Keratinocyte (primary cell): ENCODE measurements around the gene KRTAP4-11. TPM values are rescaled to one million over a fixed set of nuclear protein-coding genes. Genes with fewer than 3 reads are reported as not detected.
A peak's percentile ranks its signal among the peaks of the same experiment; 100 is the strongest.

Experiments
- DNase-seq: peaks from one replicate; pipeline ENCODE4 v3.0.0-alpha.2; 2011; ENCODE audit warnings: low read depth, missing footprints, low spot score
- FAIRE-seq: peaks from 2 replicates; lab custom pipeline; 2011; peaks lifted over from hg19 to GRCh38; lab: Jason Lieb, UNC
- H2AFZ ChIP-seq: 2 replicates; pipeline ENCODE4 v1.6.0; 2012; ENCODE audit warnings: low read length, control low read depth, inconsistent platforms; ENCODE audit not compliant: control insufficient read depth
- H3K27ac ChIP-seq: 2 replicates; pipeline ENCODE4 v1.5.1; 2011; ENCODE audit warnings: low read length; ENCODE audit not compliant: control insufficient read depth, insufficient read depth
- H3K27me3 ChIP-seq: 3 replicates; pipeline ENCODE4 v1.6.0; 2011; ENCODE audit warnings: low read length; ENCODE audit not compliant: control insufficient read depth, insufficient read depth; ENCODE audit errors: extremely low read depth
- H3K36me3 ChIP-seq, 2 experiments: 2 replicates in 1 of 2; 3 replicates in 1 of 2; pipeline ENCODE4 v1.5.1; 2011; ENCODE audit warnings: low read length in 2 of 2, mild to moderate bottlenecking in 1 of 2; ENCODE audit not compliant: control insufficient read depth in 2 of 2, insufficient read depth in 2 of 2; ENCODE audit errors: extremely low read depth in 1 of 2
- H3K4me1 ChIP-seq: 3 replicates; pipeline ENCODE4 v1.5.1; 2011; ENCODE audit warnings: low read length; ENCODE audit not compliant: control insufficient read depth, insufficient read depth; ENCODE audit errors: extremely low read depth
- H3K4me2 ChIP-seq: 3 replicates; pipeline ENCODE4 v1.6.0; 2011; ENCODE audit warnings: low read depth, low read length; ENCODE audit not compliant: control insufficient read depth, insufficient read depth; ENCODE audit errors: extremely low read depth
- H3K4me3 ChIP-seq, 3 experiments: fragments of 200-600 bp in 1 of 3; sonication (generic) in 1 of 3; 2 replicates in 2 of 3; 3 replicates in 1 of 3; pipeline ENCODE4 v1.5.1; 2011 to 2016; ENCODE audit warnings: low read length in 3 of 3, mild to moderate bottlenecking in 3 of 3, control low read depth in 2 of 3, inconsistent platforms in 1 of 3, low read depth in 1 of 3, mixed read lengths in 1 of 3, mixed run types in 1 of 3, moderate library complexity in 1 of 3; ENCODE audit not compliant: control insufficient read depth in 2 of 3, insufficient read depth in 2 of 3; ENCODE audit errors: extremely low read depth in 1 of 3
- H3K79me2 ChIP-seq: 2 replicates; pipeline ENCODE4 v1.6.0; 2012; ENCODE audit warnings: low read length; ENCODE audit not compliant: control insufficient read depth, insufficient read depth
- H3K9ac ChIP-seq: 3 replicates; pipeline ENCODE4 v1.6.0; 2011; ENCODE audit warnings: low read length; ENCODE audit not compliant: control insufficient read depth, insufficient read depth; ENCODE audit errors: extremely low read depth
- H3K9me1 ChIP-seq: 3 replicates; pipeline ENCODE4 v1.6.0; 2011; ENCODE audit warnings: low read length; ENCODE audit not compliant: control insufficient read depth, insufficient read depth; ENCODE audit errors: extremely low read depth
- H3K9me3 ChIP-seq: 2 replicates; pipeline ENCODE4 v1.5.1; 2012; ENCODE audit warnings: low read depth, low read length; ENCODE audit not compliant: control insufficient read depth
- H4K20me1 ChIP-seq: 3 replicates; pipeline ENCODE4 v1.6.0; 2011; ENCODE audit warnings: low read length; ENCODE audit not compliant: control insufficient read depth, insufficient read depth; ENCODE audit errors: extremely low read depth
- EZH2 ChIP-seq: IDR thresholded peaks from one replicate; pipeline ENCODE4 v1.6.1; 2012; ENCODE audit warnings: inconsistent platforms, mild to moderate bottlenecking, low read length, moderate library complexity
- dilution Hi-C: fragments of 300-500 bp; cut with MboI; formaldehyde crosslinking; loops from one replicate; pipeline ENCODE4 v1.7.0; 2020; ENCODE audit warnings: low sequenced_read_pairs; ENCODE audit not compliant: extremely low pct_ligation_motif_present
- polyA plus RNA-seq, 5 experiments: library from polyadenylated mRNA; depleted of rRNA in 3 of 5; stranded (reverse) in 3 of 5; stranded (forward) in 1 of 5; unstranded in 1 of 5; fragments of >200 nt; gene quantifications; 1 replicate in 1 of 5; 2 replicates in 3 of 5; 3 replicates in 1 of 5; pipeline versions ENCODE4 v1.2.1 to v1.2.3, GENCODE V29; 2011 to 2012; ENCODE audit warnings: missing spikeins in 2 of 5, low read depth in 1 of 5, low replicate concordance in 1 of 5
- TF ChIP-seq, protein P1 (sequence below), 3 experiments: IDR thresholded peaks in 1 of 3; conservative IDR thresholded peaks in 1 of 3; optimal IDR thresholded peaks in 1 of 3; 2 replicates in 2 of 3; 3 replicates in 1 of 3; pipeline versions ENCODE3 to v1.5.1; 2011; ENCODE audit warnings: low read length in 3 of 3, mild to moderate bottlenecking in 3 of 3, moderate library complexity in 2 of 3, control low read depth in 1 of 3, inconsistent platforms in 1 of 3; ENCODE audit not compliant: insufficient read depth in 2 of 3; ENCODE audit errors: extremely low read depth in 1 of 3

The KRTAP4-11 gene
- polyA plus RNA-seq, 1 donor (not counting 4 experiments of a cell fraction or from before 2014, with no cell fraction given): not detected

- TF ChIP-seq, protein P1, sequence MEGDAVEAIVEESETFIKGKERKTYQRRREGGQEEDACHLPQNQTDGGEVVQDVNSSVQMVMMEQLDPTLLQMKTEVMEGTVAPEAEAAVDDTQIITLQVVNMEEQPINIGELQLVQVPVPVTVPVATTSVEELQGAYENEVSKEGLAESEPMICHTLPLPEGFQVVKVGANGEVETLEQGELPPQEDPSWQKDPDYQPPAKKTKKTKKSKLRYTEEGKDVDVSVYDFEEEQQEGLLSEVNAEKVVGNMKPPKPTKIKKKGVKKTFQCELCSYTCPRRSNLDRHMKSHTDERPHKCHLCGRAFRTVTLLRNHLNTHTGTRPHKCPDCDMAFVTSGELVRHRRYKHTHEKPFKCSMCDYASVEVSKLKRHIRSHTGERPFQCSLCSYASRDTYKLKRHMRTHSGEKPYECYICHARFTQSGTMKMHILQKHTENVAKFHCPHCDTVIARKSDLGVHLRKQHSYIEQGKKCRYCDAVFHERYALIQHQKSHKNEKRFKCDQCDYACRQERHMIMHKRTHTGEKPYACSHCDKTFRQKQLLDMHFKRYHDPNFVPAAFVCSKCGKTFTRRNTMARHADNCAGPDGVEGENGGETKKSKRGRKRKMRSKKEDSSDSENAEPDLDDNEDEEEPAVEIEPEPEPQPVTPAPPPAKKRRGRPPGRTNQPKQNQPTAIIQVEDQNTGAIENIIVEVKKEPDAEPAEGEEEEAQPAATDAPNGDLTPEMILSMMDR (optimal IDR thresholded peaks at IDR 0.05 in 1 of 3, IDR thresholded peaks at IDR 0.05 in 1 of 3, conservative IDR thresholded peaks at IDR 0.05 in 1 of 3; ENCODE audit: extremely low read depth in 1 of 3, insufficient read depth in 2 of 3, low read length in 3 of 3): no peak
- no peak for TF ChIP-seq EZH2
- H3K4me1 ChIP-seq: peaks cover 14% of the 10 kb centered on the region
- no peak overlapping the region for H3K27ac ChIP-seq
- FAIRE-seq (no peak), DNase-seq (no peak)
- dilution Hi-C loops: no loop called here
- H3K4me3 ChIP-seq: no peak overlapping the region
- H3K79me2 ChIP-seq: no peaks in the 10 kb centered on the region
- H3K27me3 ChIP-seq: no peaks in the 10 kb centered on the region
- H3K9ac ChIP-seq: no peak overlapping the region
- H3K4me2 ChIP-seq: no peak overlapping the region
- no peaks in the 10 kb centered on the region for H3K36me3 ChIP-seq
- no peaks in the 10 kb centered on the region for H4K20me1 ChIP-seq
- H2AFZ ChIP-seq: no peak overlapping the region
- H3K9me1 ChIP-seq: no peaks in the 10 kb centered on the region
- no peaks in the 10 kb centered on the region for H3K9me3 ChIP-seq
Observed at GRCh38 chr17:41069031-41069430, 49.1 kb downstream of the KRTAP4-11 start.

- Histone ChIP-seq H3K27me3 (no peaks in the 10 kb centered on the region), H2AFZ (no peak overlapping the region), H3K9me1 (no peaks in the 10 kb centered on the region), H3K9me3 (no peaks in the 10 kb centered on the region), H3K9ac (no peak overlapping the region), H3K4me1 (peaks cover 18% of the 10 kb centered on the region), H4K20me1 (no peaks in the 10 kb centered on the region), H3K4me3 (no peak overlapping the region), H3K27ac (no peak overlapping the region), H3K4me2 (no peak overlapping the region), H3K36me3 (no peaks in the 10 kb centered on the region), H3K79me2 (no peaks in the 10 kb centered on the region)
- no peak for DNase-seq
- TF ChIP-seq, protein P1 (optimal IDR thresholded peaks at IDR 0.05 in 1 of 3, IDR thresholded peaks at IDR 0.05 in 1 of 3, conservative IDR thresholded peaks at IDR 0.05 in 1 of 3; ENCODE audit: extremely low read depth in 1 of 3, insufficient read depth in 2 of 3, low read length in 3 of 3): no peak
- TF ChIP-seq EZH2: no peak
- dilution Hi-C loops: no loop called here
- peak; percentile 51 for FAIRE-seq
Observed at GRCh38 chr17:41067281-41067680, 50.9 kb downstream of the KRTAP4-11 start.

Other genes with a start within 250 kb of the KRTAP4-11 start
- not detected in 3 replicates for gene KRT20, start 233.1 kb downstream of the KRTAP4-11 start, polyA plus RNA-seq
- gene KRT23, start 180.7 kb downstream of the KRTAP4-11 start, polyA plus RNA-seq: 8.2 to 14.4 TPM (median 9.3 TPM) in 3 replicates
- 0.05 TPM in 1 of 3 replicates, not detected in the others for gene KRT39, start 151.4 kb downstream of the KRTAP4-11 start, polyA plus RNA-seq
- gene KRT40, start 134.0 kb downstream of the KRTAP4-11 start, polyA plus RNA-seq: 0.03 TPM in 2 of 3 replicates, not detected in the other
- not detected in 3 replicates for gene KRTAP3-3, start 124.2 kb downstream of the KRTAP4-11 start, polyA plus RNA-seq
- not detected in 3 replicates for gene KRTAP3-2, start 118.5 kb downstream of the KRTAP4-11 start, polyA plus RNA-seq
- not detected in 3 replicates for gene KRTAP3-1, start 109.2 kb downstream of the KRTAP4-11 start, polyA plus RNA-seq
- 0.05 to 0.23 TPM (median 0.08 TPM) in 3 replicates for gene KRTAP1-5, start 91.2 kb downstream of the KRTAP4-11 start, polyA plus RNA-seq
- gene KRTAP1-4, start 88.2 kb downstream of the KRTAP4-11 start, polyA plus RNA-seq: not detected in 3 replicates
- gene KRTAP1-3, start 83.5 kb downstream of the KRTAP4-11 start, polyA plus RNA-seq: not detected in 3 replicates
- 0.07 to 0.13 TPM in 2 of 3 replicates, not detected in the other for gene KRTAP1-1, start 76.9 kb downstream of the KRTAP4-11 start, polyA plus RNA-seq
- gene KRTAP2-1, start 71.1 kb downstream of the KRTAP4-11 start, polyA plus RNA-seq: not detected in 3 replicates
- gene KRTAP2-2, start 63.1 kb downstream of the KRTAP4-11 start, polyA plus RNA-seq: not detected in 3 replicates
- 8.4 to 21.3 TPM (median 9.0 TPM) in 3 replicates for gene KRTAP2-3, start 58.3 kb downstream of the KRTAP4-11 start, polyA plus RNA-seq
- gene KRTAP2-4, start 52.5 kb downstream of the KRTAP4-11 start, polyA plus RNA-seq: 0.12 TPM in 1 of 3 replicates, not detected in the others
- gene KRTAP4-7, start 34.2 kb downstream of the KRTAP4-11 start, polyA plus RNA-seq: not detected in 3 replicates
- gene KRTAP4-8, start 20.2 kb downstream of the KRTAP4-11 start, polyA plus RNA-seq: not detected in 3 replicates
- not detected in 3 replicates for gene KRTAP4-16, start 16.2 kb downstream of the KRTAP4-11 start, polyA plus RNA-seq
- not detected in 3 replicates for gene KRTAP4-9, start 13.0 kb downstream of the KRTAP4-11 start, polyA plus RNA-seq
- gene KRTAP4-12, start 5.8 kb upstream of the KRTAP4-11 start, polyA plus RNA-seq: not detected in 3 replicates
- not detected in 3 replicates for gene KRTAP4-6, start 22.2 kb upstream of the KRTAP4-11 start, polyA plus RNA-seq
- gene KRTAP4-5, start 31.5 kb upstream of the KRTAP4-11 start, polyA plus RNA-seq: not detected in 3 replicates
- not detected in 3 replicates for gene KRTAP4-4, start 42.4 kb upstream of the KRTAP4-11 start, polyA plus RNA-seq
- gene KRTAP4-3, start 49.8 kb upstream of the KRTAP4-11 start, polyA plus RNA-seq: not detected in 3 replicates
- not detected in 3 replicates for gene KRTAP4-2, start 59.8 kb upstream of the KRTAP4-11 start, polyA plus RNA-seq
- gene KRTAP4-1, start 66.5 kb upstream of the KRTAP4-11 start, polyA plus RNA-seq: not detected in 3 replicates
- not detected in 3 replicates for gene KRTAP9-1, start 71.5 kb upstream of the KRTAP4-11 start, polyA plus RNA-seq
- not detected in 3 replicates for gene KRTAP9-2, start 108.3 kb upstream of the KRTAP4-11 start, polyA plus RNA-seq
- gene KRTAP9-3, start 114.1 kb upstream of the KRTAP4-11 start, polyA plus RNA-seq: not detected in 3 replicates
- gene KRTAP9-8, start 119.6 kb upstream of the KRTAP4-11 start, polyA plus RNA-seq: not detected in 3 replicates
- not detected in 3 replicates for gene KRTAP9-4, start 131.3 kb upstream of the KRTAP4-11 start, polyA plus RNA-seq
- gene KRTAP9-9, start 137.0 kb upstream of the KRTAP4-11 start, polyA plus RNA-seq: not detected in 3 replicates
- not detected in 3 replicates for gene KRTAP9-6, start 147.0 kb upstream of the KRTAP4-11 start, polyA plus RNA-seq
- not detected in 3 replicates for gene KRTAP9-7, start 157.3 kb upstream of the KRTAP4-11 start, polyA plus RNA-seq
- gene KRTAP29-1, start 184.5 kb upstream of the KRTAP4-11 start, polyA plus RNA-seq: not detected in 3 replicates
- not detected in 3 replicates for gene KRTAP16-1, start 190.9 kb upstream of the KRTAP4-11 start, polyA plus RNA-seq
- not detected in 3 replicates for gene KRTAP17-1, start 197.3 kb upstream of the KRTAP4-11 start, polyA plus RNA-seq
- 0.14 TPM in 1 of 3 replicates, not detected in the others for gene KRT33A, start 232.5 kb upstream of the KRTAP4-11 start, polyA plus RNA-seq